HG02642 (cell line): ENCODE measurements around the gene GPR55.

ENCODE experiments used
- ATAC-seq: cut with Tn5 transposase; IDR thresholded peaks from one replicate; pipeline ENCODE4 v1.9.1; 2021; ENCODE audit warnings: mild to moderate bottlenecking; ENCODE audit not compliant: unreplicated experiment, poor library complexity

The GPR55 gene

DNA sequence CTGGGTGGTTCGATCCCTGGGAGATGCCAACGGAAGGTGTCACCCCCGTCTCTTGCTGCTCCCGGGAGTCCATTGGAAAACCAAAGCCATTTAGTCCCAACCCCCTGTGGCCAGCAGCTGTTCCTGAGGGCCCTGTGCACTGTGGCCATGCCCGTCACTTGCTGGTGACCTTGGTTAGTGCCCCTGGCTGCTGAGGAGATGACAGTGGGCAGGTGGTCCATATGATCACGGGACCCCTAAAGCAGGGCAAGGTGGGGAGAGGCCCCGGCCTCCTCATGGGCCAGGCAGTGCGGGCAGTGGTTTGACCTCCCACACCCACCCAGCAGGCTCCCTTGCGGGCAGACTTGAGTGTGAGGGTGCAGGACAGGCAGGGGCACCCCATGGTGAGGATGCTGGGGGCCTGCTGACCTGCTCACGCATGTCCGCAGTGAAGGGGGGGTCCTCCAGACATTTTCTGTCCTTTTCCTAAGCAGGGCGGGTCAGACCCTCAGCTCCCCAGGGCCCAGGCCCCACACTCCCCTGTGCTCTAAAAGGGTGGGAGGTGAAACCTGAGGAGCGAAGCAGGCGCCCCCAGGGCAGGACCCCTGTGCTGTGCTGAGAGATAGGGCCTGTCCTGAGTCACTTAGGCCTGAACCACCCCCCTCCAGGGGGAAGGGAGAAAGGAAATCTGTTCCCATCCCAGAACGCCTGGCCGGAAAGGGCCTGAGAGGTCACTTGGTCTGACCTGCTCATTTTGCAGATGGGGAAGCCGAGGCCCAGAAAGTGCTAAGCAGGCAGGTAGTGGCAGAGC is 53.5 kb downstream of the GPR55 start:
- ATAC-seq: no peak

- ATAC-seq: no peak
Measured at GRCh38 chr2:230870544-230871360, 54.3 kb downstream of the GPR55 start.

GRCh38 chr2:230869914-230870543 is 55.0 kb downstream of the GPR55 start:
- ATAC-seq: no peak

GRCh38 chr2:230868947-230869913 is 55.8 kb downstream of the GPR55 start:
- ATAC-seq: no peak

DNA sequence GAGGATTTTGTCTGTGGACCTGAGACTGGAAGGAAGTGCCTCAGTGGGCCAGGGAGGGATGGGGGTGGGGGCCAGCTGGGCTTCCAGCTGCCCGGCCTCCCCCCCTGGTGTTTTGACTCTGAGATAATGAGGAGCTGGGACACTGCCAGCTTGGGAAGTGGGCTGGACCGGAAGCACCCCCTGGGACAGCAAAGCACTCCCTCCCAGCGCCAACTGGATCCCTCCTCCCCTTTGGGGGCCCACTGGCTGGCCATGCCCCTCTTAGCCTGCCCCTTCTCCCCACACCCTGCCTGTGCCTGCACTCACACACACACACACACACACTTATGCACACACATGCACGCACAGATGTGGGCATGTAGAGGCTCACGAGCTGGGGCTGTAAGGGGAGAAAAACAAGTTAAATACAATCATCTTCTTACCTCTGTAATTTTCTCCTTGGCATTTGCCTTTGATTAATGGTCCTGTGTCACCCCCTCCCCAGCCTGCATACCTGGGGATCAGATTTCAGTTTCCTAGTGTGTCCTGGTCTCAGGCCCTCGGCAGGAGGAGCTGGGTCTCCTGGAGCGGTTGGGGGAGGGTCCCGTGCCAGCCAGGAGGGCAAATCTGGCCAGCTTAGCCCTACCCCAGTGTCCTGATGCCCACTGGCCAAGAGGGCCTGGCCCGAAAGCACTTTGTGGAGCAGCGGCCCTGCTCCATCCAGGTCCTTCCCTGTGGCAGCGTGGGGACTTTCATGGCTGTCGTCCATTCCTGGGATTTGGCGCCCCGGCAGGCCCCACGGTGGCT is 56.7 kb downstream of the GPR55 start:
- ATAC-seq: no peak

DNA sequence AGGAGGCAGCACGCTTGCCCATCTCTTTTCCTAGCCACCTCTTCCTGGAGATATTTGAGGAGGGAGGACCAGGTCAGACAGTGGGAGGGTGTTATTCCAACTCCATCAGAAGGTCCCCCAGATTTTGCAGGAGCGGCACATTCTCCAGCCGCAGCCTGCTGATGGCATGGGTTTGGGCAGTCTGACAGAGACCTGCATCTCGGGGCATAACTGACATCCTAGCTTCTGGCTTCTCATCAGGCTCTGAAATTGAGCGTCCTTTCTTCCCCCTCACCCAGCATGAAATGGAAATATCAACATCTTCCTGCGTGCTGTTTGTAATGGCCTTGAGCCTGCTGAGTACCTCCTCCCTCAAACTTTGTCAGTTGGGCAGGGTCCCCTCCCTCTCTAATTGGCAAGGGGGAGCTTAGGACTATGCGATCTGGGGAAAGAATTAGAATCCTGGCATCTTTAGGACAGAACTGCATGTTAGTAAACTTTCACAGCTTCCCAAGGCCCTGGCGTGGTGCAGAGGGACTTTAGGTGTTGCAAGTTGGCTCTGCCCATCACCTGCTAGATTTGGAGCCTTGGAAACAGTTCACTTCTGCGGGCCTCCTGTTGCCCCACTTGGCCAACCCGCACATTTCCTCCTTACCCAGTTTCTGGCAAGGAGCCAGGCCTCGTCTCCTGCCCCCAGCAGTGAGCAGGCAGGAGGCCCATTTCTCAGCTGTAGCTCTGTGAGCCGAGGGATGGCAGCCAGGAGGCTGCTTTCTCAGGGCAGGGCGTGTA is 58.1 kb downstream of the GPR55 start:
- no peak for ATAC-seq

DNA sequence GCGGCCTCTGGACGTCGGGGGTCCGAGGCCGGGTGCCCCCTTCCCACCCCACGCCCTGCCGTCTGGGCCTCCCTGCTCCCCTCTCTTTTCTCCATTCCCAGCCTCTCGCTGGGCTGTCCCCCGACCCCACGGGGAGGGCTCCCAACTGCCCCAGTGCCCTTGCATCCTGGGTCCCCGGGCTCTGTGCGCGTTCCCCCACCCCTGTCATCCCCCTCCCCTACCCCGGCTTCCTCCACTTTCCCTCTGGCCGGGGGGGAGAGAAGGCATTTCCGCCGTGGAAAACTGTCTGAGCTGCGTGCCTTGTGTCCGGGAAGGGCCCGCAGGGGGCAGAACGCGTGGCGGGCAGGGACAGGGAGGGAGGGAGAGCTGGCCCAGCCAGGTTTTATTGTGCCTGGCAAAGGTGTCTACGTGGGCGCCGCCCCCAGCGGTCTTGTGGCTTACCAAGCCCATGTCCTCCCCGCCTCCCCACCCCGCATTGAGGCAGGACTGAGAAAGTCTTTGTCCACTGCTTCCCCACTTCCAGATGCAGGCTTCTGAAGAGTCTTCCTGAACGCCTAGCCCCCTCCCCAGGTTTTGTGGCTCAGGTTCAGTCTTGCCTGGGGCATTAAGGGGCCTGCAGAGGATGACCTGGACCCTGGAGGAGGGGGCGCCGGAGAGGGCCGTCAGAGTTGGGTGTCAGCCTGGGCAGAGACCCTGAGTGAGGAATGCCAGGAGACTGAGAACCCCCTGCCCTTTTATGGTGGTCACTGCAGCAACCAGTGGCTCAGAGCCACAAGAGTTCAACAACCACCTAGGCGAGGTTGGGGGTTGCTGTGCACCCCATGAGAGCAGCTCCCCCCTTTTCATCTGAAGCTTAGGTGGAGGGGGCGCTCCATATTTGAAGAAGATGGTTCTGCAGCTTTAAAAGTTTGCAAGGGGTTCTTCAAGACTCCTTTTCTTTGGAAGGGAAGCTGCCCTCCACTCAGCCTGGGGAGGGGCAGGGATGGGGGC is 59.0 kb downstream of the GPR55 start:
- no peak for ATAC-seq

GRCh38 chr2:230865307-230865765 is 59.7 kb downstream of the GPR55 start:
- ATAC-seq: no peak

GRCh38 chr2:230864605-230865306 is 60.3 kb downstream of the GPR55 start, which contains the start of gene ITM2C:
Gene ITM2C (plus strand): TSS chr2:230864942. CDS start chr2:230865026, 84 bp downstream.
- ATAC-seq: peak; percentile 76

DNA sequence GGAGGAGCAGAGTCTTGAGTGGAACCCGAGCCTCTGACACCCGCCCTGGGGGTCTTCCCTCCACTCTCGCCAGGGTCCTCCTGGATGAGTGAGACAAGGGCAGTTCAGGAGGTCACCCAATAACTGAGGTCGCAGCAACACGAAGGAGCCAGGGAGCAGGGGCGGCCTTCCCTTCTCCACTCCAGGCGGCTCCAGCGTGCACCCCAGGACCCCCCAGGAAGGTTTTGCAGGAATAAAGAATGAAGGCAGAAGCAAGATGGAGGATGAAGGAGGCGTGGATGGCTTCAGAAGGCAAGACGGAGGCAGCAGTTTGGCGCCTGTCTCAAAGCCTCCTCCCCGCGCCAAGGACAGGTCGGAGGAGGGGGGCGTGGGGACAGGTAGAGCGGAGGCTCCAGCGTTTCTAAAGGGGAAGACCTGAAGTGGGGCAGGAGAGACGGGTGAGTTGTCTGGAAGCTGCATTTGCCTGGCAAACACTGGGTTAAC is 60.9 kb downstream of the GPR55 start:
- no peak for ATAC-seq

DNA sequence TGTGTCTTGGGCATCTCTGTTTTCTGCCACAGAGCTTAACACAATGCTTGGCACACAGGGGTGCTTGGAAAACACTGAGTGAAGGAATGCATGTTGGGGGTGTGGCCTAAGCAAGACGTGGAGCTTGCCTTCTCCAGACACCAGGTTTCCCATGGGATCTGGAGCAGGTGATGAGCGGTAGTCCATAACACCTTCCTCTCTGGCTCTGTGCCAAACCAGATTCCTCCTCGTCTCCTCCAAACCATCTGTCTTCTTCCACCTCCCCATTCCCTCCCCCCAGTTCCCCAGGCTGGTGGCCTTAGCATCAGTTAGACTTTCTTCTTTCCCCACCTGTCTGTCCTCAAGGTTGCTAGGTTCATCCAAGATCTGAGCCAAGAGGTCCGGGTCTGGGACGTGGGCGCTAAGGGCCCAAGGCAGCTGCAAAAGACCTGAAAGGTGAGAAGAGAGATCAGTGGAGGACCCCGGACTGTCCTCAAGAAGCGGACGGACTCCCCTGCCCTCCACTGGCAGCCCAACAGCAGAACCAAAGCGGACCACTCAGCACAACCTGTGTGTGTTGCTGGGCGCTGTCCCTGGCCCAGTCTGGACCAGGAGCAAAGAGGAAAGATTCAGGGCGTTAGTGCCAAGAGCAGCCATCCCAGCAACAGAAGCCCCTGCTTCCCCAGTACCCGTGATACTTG is 61.5 kb downstream of the GPR55 start:
- no peak for ATAC-seq

DNA sequence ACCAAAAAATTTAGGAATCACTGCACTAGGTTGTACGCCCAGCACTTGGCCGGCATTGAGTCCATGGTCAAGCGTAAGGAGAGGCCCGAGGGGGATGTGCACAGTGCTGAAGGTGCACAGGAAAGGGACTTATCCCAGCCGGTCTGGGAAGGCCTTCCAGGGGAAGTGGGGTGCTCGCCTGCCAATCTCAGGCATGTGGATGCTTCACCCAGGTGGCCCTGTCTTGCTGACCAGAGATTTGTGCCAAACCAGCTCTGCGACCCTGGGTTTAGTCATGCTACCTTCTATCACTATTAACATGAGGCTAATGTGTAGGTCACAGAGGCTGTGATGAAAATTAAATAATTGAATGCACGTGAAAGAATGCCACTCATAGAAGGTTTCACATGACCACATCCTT is 62.0 kb downstream of the GPR55 start:
- ATAC-seq: no peak

GRCh38 chr2:230862292-230862691 is 62.8 kb downstream of the GPR55 start:
- no peak for ATAC-seq

GRCh38 chr2:230861552-230862255 is 63.3 kb downstream of the GPR55 start:
- no peak for ATAC-seq
